Astrocyte (in vitro differentiated cells and primary cell): ENCODE measurements around the gene TAS2R8. TPM values are rescaled to one million over a fixed set of nuclear protein-coding genes. Genes with fewer than 3 reads are reported as not detected.

Experiments used
- DNase-seq: peaks from one replicate; pipeline ENCODE4 v3.0.0-alpha.2; 2010; ENCODE audit warnings: low read depth
- FAIRE-seq: peaks from 2 replicates; lab custom pipeline; 2011; peaks lifted over from hg19 to GRCh38; lab: Jason Lieb, UNC
- H2AFZ ChIP-seq: 2 replicates; pipeline ENCODE4 v1.6.0; 2012; ENCODE audit warnings: low read depth, low read length, inconsistent platforms
- H3K27ac ChIP-seq: 2 replicates; pipeline ENCODE4 v1.5.1; 2011; ENCODE audit warnings: low read depth, low read length, inconsistent platforms
- H3K27me3 ChIP-seq: 2 replicates; pipeline ENCODE4 v1.6.0; 2011; ENCODE audit warnings: low read length, inconsistent platforms; ENCODE audit not compliant: insufficient read depth
- H3K36me3 ChIP-seq: 2 replicates; pipeline ENCODE4 v1.5.1; 2011; ENCODE audit warnings: low read length, inconsistent platforms; ENCODE audit not compliant: insufficient read depth
- H3K4me1 ChIP-seq: 2 replicates; pipeline ENCODE4 v1.5.1; 2011; ENCODE audit warnings: low read length, inconsistent platforms; ENCODE audit not compliant: insufficient read depth
- H3K4me2 ChIP-seq: 2 replicates; pipeline ENCODE4 v1.6.0; 2012; ENCODE audit warnings: low read length, inconsistent platforms
- H3K4me3 ChIP-seq: 2 replicates; pipeline ENCODE4 v1.5.1; 2011; ENCODE audit warnings: low read depth, mild to moderate bottlenecking, low read length, inconsistent platforms; ENCODE audit not compliant: insufficient read depth
- H3K79me2 ChIP-seq: 2 replicates; pipeline ENCODE4 v1.6.0; 2012; ENCODE audit warnings: mild to moderate bottlenecking, low read length, inconsistent platforms; ENCODE audit not compliant: insufficient read depth
- H3K9ac ChIP-seq: 2 replicates; pipeline ENCODE4 v1.6.0; 2012; ENCODE audit warnings: mild to moderate bottlenecking, low read length, inconsistent platforms
- H3K9me3 ChIP-seq: 2 replicates; pipeline ENCODE4 v1.5.1; 2012; ENCODE audit warnings: low read depth, mild to moderate bottlenecking, low read length, inconsistent platforms; ENCODE audit not compliant: insufficient read depth
- H4K20me1 ChIP-seq: 2 replicates; pipeline ENCODE4 v1.6.0; 2012; ENCODE audit warnings: low read length, inconsistent platforms; ENCODE audit not compliant: insufficient read depth
- H3K27ac Mint-ChIP-seq: one replicate; pipeline ENCODE4 v1.8.0; 2021; ENCODE audit warnings: mild to moderate bottlenecking, mixed read lengths; ENCODE audit not compliant: unreplicated experiment
- H3K27me3 Mint-ChIP-seq: one replicate; pipeline ENCODE4 v1.8.0; 2021; ENCODE audit warnings: low read depth, mixed read lengths; ENCODE audit not compliant: unreplicated experiment
- H3K36me3 Mint-ChIP-seq: one replicate; pipeline ENCODE4 v1.8.0; 2021; ENCODE audit warnings: low read depth, mixed read lengths; ENCODE audit not compliant: unreplicated experiment
- H3K4me1 Mint-ChIP-seq: one replicate; pipeline ENCODE4 v1.8.0; 2021; ENCODE audit warnings: low read depth, mixed read lengths; ENCODE audit not compliant: unreplicated experiment
- H3K4me3 Mint-ChIP-seq: one replicate; pipeline ENCODE4 v1.8.0; 2021; ENCODE audit warnings: mild to moderate bottlenecking, moderate library complexity, mixed read lengths; ENCODE audit not compliant: unreplicated experiment
- H3K9me3 Mint-ChIP-seq: one replicate; pipeline ENCODE4 v1.8.0; 2021; ENCODE audit warnings: mild to moderate bottlenecking, mixed read lengths; ENCODE audit not compliant: unreplicated experiment
- CTCF ChIP-seq: IDR thresholded peaks from 2 replicates; pipeline ENCODE4 v1.5.1; 2011; ENCODE audit warnings: low read depth, mild to moderate bottlenecking, inconsistent platforms, low read length, moderate library complexity; ENCODE audit not compliant: insufficient read depth
- EZH2 ChIP-seq: IDR thresholded peaks from 2 replicates; pipeline ENCODE4 v1.6.1; 2012; ENCODE audit warnings: mild to moderate bottlenecking, low read length, inconsistent platforms; ENCODE audit not compliant: insufficient read depth
- total RNA-seq: library from RNA; stranded (reverse); gene quantifications from 2 replicates; pipeline ENCODE4 v1.2.1, GENCODE V29; 2021

The TAS2R8 gene
- total RNA-seq, 1 donor from 2014 or later = not detected

- no peaks in the 10 kb centered on the region for H3K4me1 Mint-ChIP-seq
- Histone ChIP-seq H3K4me2 (no peak within 1 kb of the TSS), H2AFZ (no peak within 1 kb of the TSS), H3K79me2 (no peaks in the 10 kb centered on the region), H3K4me3 (no peak within 1 kb of the TSS), H4K20me1 (no peaks in the 10 kb centered on the region), H3K9ac (no peak within 1 kb of the TSS), H3K27ac (no peak within 1 kb of the TSS), H3K9me3 (no peaks in the 10 kb centered on the region), H3K4me1 (no peaks in the 10 kb centered on the region), H3K36me3 (no peaks in the 10 kb centered on the region), H3K27me3 (no peaks in the 10 kb centered on the region)
- H3K27me3 Mint-ChIP-seq = no peaks in the 10 kb centered on the region
- no peak within 1 kb of the TSS for H3K27ac Mint-ChIP-seq
- no peak within 1 kb of the TSS for H3K4me3 Mint-ChIP-seq
- no peaks in the 10 kb centered on the region for H3K36me3 Mint-ChIP-seq
- TF ChIP-seq CTCF = no peak
- TF ChIP-seq EZH2 = no peak
- FAIRE-seq = no peak
- no peak for DNase-seq
- peaks cover 1% of the 10 kb centered on the region for H3K9me3 Mint-ChIP-seq
Observed at GRCh38 chr12:10810068-10810467, 3.0 kb upstream of the TAS2R8 start, which contains the start of gene TAS2R9. TSS of gene TAS2R9 (minus strand) at chr12:10810168. CDS start at chr12:10810075, 93 bp downstream.

- H3K4me3 Mint-ChIP-seq = no peak within 1 kb of the TSS
- H3K27ac ChIP-seq = no peak within 1 kb of the TSS
- DNase-seq = no peak
- no peaks in the 10 kb centered on the region for H3K4me1 ChIP-seq
- no peaks in the 10 kb centered on the region for H3K9me3 ChIP-seq
- no peak within 1 kb of the TSS for H3K9ac ChIP-seq
- no peaks in the 10 kb centered on the region for H3K79me2 ChIP-seq
- H3K4me3 ChIP-seq = no peak within 1 kb of the TSS
- H2AFZ ChIP-seq = no peak within 1 kb of the TSS
- no peak for TF ChIP-seq EZH2
- TF ChIP-seq CTCF = no peak
- H3K4me2 ChIP-seq = no peak within 1 kb of the TSS
- no peak for FAIRE-seq
- H3K36me3 ChIP-seq = no peaks in the 10 kb centered on the region
- no peaks in the 10 kb centered on the region for H3K27me3 Mint-ChIP-seq
- H3K36me3 Mint-ChIP-seq = no peaks in the 10 kb centered on the region
- no peaks in the 10 kb centered on the region for H3K4me1 Mint-ChIP-seq
- H3K9me3 Mint-ChIP-seq = no peaks in the 10 kb centered on the region
- H3K27ac Mint-ChIP-seq = no peak within 1 kb of the TSS
- peaks cover 2% of the 10 kb centered on the region for H3K27me3 ChIP-seq
- no peaks in the 10 kb centered on the region for H4K20me1 ChIP-seq
Observed at GRCh38 chr12:10802587-10802986, 4.5 kb downstream of the TAS2R8 start, which contains the start of gene TAS2R7. TSS of gene TAS2R7 (minus strand) at chr12:10802627. CDS start at chr12:10802570, 57 bp downstream.

- H3K9ac ChIP-seq = no peak overlapping the region
- H3K27me3 ChIP-seq = peaks cover 2% of the 10 kb centered on the region
- no peak overlapping the region for H3K4me2 ChIP-seq
- H3K9me3 ChIP-seq = no peaks in the 10 kb centered on the region
- no peaks in the 10 kb centered on the region for H3K4me1 Mint-ChIP-seq
- DNase-seq (no peak), FAIRE-seq (no peak)
- no peaks in the 10 kb centered on the region for H3K36me3 Mint-ChIP-seq
- H3K36me3 ChIP-seq = no peaks in the 10 kb centered on the region
- no peak overlapping the region for H3K27ac ChIP-seq
- no peaks in the 10 kb centered on the region for H3K79me2 ChIP-seq
- no peak for TF ChIP-seq CTCF
- TF ChIP-seq EZH2 = no peak
- H3K4me1 ChIP-seq = no peaks in the 10 kb centered on the region
- H3K27ac Mint-ChIP-seq = no peak overlapping the region
- H3K27me3 Mint-ChIP-seq = no peaks in the 10 kb centered on the region
- no peaks in the 10 kb centered on the region for H3K9me3 Mint-ChIP-seq
- no peaks in the 10 kb centered on the region for H4K20me1 ChIP-seq
- H2AFZ ChIP-seq = no peak overlapping the region
- no peak overlapping the region for H3K4me3 Mint-ChIP-seq
- no peak overlapping the region for H3K4me3 ChIP-seq
Observed at GRCh38 chr12:10801741-10802140, 5.3 kb downstream of the TAS2R8 start.
